22Rv1 (cell line): ENCODE measurements around the gene RBMS3.
A peak's percentile ranks its signal among the peaks of the same experiment; 100 is the strongest.

ENCODE experiments used
- CTCF ChIP-seq: fragments of 450-650 bp; IDR thresholded peaks from 2 replicates; pipeline ENCODE4 v1.5.1; 2017; ENCODE audit warnings: mild to moderate bottlenecking
- ZFX ChIP-seq: fragments of 450-650 bp; IDR thresholded peaks from 2 replicates; pipeline ENCODE4 v1.6.1; 2017; ENCODE audit warnings: antibody characterized with exemption, borderline replicate concordance

GRCh38 chr3:30042274-30042859, 761.5 kb downstream of the RBMS3 start:
- peak; percentile 85 for TF ChIP-seq CTCF
- no peak for TF ChIP-seq ZFX
